Measurements from ENCODE around the gene MARCHF6.
A peak's percentile ranks its signal among the peaks of the same experiment; 100 is the strongest.
"Not testable (repeated sequence)": the region's sequence is repeated elsewhere in the genome, so short reads cannot be mapped to it uniquely, and the experiment has no call there.

MARCHF6 gene

GRCh38 chr5:10351199-10351905 lies 2.1 kb upstream of the MARCHF6 start:
- DNase-seq (ENCODE audit: low spot score) = no peak

- DNase-seq (ENCODE audit: low spot score) = no peak
Observed at GRCh38 chr5:10351919-10352318, 1.6 kb upstream of the MARCHF6 start.

DNA sequence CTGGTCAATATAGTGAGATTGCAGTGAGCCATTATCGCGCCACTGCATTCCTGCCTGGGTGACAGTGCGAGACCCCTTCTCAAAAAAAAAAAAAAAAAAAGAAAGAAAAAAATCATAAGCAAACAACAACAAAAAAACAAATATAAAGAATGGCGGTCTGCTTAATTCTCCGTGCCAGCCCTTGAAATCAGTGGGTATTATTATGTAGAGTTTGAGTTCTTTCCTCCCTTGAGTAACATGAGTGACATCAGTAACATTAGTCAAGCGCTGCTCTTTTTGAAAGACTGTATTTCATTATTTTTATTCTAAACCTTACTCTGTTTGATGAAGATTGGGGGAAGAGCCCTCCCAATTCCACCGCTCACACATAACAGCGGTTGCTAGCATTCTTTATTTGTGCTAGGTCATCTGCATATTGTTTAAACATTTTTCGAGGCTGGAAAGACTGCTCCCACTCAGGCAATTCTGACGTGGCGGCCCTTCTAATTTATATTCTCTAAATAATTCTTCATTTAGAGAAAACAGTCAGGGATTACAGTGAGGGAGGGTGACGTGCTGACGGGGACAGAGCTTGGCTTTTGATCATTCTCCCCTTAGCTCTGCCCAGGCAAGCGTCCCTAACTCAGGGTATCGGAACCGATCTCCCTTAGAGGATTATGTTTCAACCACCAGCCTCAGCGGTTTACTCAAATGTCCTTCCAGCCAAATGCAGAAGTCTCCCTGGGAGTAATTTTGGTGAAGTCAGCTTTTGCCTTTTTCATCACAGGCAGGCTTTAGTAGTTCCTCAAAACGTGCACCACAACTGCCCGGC lies 860 bp upstream of the MARCHF6 start:
- peak; percentile 60 for DNase-seq (ENCODE audit: low spot score)

- DNase-seq (ENCODE audit: low spot score) = peak; percentile 77
Observed at GRCh38 chr5:10354048-10354872, 765 bp downstream of the MARCHF6 start.

DNA sequence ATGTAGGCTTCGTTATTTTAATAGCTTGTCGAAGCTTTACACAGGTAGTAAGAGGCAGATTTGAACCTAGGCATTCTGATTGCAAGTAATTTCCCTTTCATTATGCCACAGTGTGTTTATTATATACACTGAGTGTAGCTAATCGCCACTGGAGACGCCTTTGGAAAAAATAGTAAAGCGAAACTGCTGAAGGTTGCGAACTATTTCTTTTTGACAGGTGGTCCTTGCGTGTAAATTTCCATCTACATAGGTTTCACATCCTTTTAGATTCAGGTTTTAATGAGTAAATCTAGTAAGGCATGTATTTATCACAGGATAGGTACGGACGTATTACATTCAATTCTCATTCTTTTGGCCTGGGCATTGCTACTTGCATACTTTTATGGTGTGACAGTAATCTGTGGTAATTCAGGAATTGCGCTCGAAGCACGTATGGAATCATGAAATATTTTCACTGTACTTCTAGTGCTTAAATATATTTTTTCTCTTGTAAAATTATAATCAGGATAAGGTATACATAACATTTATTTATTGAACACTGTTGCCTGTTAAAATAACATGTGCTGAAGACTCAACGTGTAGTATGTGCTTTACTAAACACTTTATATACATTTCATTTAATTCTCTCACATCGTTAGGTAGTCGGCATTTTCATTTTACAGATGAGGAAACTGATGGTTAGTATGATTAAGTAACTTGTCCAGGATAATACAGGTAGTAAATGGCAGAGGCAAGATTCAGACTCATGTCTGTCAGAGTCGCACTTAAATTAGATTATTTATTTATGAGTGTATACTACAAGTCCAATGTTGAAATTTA lies 1.8 kb downstream of the MARCHF6 start:
- no peak for DNase-seq (ENCODE audit: low spot score)

DNA sequence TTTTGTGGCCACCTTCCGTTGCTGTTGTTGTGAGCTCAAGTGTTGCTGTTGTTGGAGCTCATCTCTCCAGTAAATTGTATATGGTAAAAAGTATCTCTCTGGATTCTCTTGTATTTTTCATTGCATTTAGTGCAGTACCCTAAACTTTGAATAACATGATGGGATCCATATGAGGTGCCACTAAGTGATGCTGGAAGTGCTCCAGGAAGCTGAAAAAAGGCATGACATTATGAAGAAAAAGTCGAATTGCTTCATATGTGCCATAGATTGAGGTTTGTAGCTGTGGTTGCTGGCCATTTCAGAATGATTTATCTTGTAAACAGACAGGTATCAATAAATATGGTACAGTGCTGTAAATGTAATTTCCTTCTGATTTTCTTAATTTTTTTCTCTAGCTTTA lies 5.5 kb downstream of the MARCHF6 start:
- DNase-seq (ENCODE audit: low spot score) = no peak

GRCh38 chr5:10360686-10361085 lies 7.2 kb downstream of the MARCHF6 start:
- DNase-seq (ENCODE audit: low spot score) = no peak

DNA sequence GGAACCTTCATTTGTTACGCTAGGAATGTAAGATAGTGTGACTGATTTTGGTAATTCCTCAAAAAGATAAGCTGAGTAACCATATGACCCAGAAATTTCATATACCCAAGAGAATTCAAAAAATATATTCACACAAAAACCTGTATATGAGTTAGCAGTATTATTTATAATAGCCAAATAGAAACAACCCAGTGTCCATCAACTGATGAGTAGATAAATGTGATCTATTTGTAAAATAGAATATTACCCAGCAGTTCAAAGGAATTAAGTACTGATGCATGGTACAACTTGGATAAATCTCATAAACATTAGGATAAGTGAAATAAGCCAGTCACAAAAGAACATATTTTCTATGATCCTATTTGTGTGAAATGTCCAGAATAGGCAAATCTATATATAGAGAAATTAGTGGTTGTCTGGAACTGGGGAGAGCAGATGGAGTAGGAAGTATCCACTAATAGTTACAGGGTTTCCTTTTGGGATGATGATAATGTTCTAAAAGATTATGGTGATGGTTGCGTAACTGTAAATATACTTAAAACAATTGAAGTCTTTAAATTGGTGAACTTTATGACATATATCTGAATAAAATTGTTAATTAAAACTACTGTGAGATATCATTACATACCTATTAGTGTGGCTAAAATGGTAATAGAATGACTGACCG lies 10.2 kb downstream of the MARCHF6 start:
- DNase-seq (ENCODE audit: low spot score) = no peak

DNA sequence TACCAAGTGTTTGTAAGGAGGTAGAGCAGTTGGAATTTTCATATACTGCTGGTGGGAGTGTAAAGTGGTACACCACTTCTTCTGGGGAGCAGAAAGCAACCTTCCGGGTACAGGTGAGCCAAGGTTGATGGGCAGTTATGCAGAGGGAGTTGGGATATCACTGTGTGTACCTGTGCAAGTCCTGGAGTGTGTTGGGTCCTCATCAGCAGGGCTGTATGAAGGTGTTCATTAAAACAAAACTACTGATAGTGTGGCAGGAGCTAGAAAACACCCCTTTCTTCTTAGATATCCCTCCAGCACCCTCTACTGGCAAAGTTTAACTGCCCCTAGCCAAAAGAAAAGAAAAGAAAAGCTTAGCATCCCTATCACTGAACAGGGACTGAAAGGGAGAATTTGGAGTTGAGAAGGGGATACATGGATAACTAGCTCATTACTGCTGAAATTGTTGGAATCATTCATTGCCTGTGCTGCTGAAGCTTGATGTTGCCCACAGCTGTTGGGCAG lies 10.7 kb downstream of the MARCHF6 start:
- DNase-seq (ENCODE audit: low spot score) = no peak

GRCh38 chr5:10365782-10366181 lies 12.3 kb downstream of the MARCHF6 start:
- DNase-seq (ENCODE audit: low spot score) = no peak

DNA sequence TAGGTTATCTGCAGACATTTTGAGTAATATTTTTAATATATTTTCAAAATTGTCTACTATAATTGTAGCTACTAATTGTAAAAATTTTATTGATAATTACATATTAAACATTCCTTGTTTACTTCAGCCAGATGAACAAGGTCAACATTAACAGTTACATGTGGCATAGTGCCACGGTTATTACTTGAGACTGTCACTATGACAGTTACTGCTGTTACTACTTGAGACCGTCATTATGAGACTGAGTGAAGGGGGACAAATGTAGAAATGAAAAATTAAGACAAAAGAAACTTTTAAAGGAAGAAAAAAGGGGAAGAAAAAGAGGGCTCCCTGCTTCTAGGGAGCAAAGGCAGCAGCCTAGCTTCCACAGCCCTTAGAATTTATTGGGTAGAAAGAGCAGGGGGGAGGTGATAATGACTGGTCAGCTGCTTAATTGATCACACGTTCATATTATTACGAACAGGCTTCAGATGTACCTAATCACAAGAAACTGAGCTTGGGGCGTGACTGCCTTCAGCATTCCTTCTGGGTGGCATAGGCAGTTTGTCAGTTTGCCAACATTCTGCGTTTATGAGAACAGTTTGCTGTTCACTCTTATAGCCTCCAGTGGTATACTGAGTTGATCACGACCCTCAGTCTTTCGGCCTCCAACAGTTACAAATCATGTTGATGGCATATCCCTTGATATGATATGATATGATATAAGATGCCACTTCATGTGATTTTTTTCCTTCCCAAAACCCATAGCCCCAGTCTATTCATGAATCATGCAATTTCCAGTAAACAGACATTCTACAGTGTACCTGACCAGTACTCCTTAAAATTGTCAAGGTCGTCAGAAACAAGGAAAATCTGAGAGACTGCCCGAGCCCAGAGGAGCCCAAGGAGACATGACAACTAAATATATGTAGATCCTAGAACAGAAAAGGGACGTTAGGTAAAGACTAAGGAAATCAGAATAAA lies 13.1 kb downstream of the MARCHF6 start:
- DNase-seq (ENCODE audit: low spot score) = no peak

DNA sequence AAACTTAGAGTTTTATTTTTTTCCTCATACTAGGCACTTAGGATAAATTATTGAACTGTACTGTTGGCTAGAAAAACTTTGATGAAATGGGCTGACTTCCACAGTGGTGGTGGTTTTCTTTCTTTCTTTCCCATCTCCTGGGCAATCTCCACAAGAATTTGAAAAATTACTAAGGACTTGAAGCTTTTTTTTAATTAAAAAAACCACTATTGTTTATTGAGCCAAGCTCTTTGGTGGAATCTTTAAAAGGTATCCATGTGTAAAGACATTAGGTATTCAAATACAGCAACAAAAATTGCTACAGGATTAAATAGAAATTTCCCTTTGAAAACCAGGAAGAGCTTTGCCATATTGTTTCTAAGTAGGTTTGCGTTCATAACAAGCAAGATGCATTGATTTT lies 14.1 kb downstream of the MARCHF6 start:
- no peak for DNase-seq (ENCODE audit: low spot score)

- no peak for DNase-seq (ENCODE audit: low spot score)
Observed at GRCh38 chr5:10370931-10371330, 17.4 kb downstream of the MARCHF6 start.

- not testable (repeated sequence) for DNase-seq (ENCODE audit: low spot score)
Observed at GRCh38 chr5:10371369-10371768, 17.9 kb downstream of the MARCHF6 start.

- DNase-seq (ENCODE audit: low spot score) = no peak
Observed at GRCh38 chr5:10372726-10373709, 19.5 kb downstream of the MARCHF6 start.

GRCh38 chr5:10374046-10375022 lies 20.8 kb downstream of the MARCHF6 start:
- DNase-seq (ENCODE audit: low spot score) = no peak

GRCh38 chr5:10375146-10375545 lies 21.7 kb downstream of the MARCHF6 start:
- DNase-seq (ENCODE audit: low spot score) = not testable (repeated sequence)
